SK-N-SH (cell line): ENCODE results near the gene C4BPB. TPM values are rescaled to one million over a fixed set of nuclear protein-coding genes. Genes with fewer than 3 reads are reported as not detected.

Experiments used
- CTCF ChIA-PET: fragments of 300-600, 350-600 bp; formaldehyde crosslinking; extraction: SDS; loops from one replicate; lab custom pipeline; 2021; lab: Yijun Ruan, JAX
- POLR2A ChIA-PET: fragments of 350-600 bp; sonication (Branson Sonifier 250); formaldehyde crosslinking; extraction: SDS; loops from one replicate; lab custom pipeline; 2020; ENCODE audit warnings: antibody characterized with exemption, inconsistent platforms; lab: Yijun Ruan, JAX
- DNase-seq: peaks from one replicate; pipeline ENCODE4 v3.0.0; 2012
- H2AFZ ChIP-seq: fragments of 200-600 bp; sonication (generic); 2 replicates; pipeline ENCODE4 v1.8.1; 2016; ENCODE audit warnings: antibody characterized with exemption, mild to moderate bottlenecking, low read depth
- H3F3A ChIP-seq: fragments of 200-600 bp; sonication (generic); replicated peaks from 2 replicates; pipeline ENCODE3; 2016; ENCODE audit warnings: antibody characterized with exemption, mild to moderate bottlenecking; ENCODE audit not compliant: insufficient read depth
- H3K27ac ChIP-seq, 2 experiments: fragments of 200-500 bp in 1 of 2; fragments of 200-600 bp in 1 of 2; sonication (Bioruptor generic) in 1 of 2; sonication (generic), shearing (Covaris generic) in 1 of 2; 2 replicates each; pipeline versions ENCODE4 v1.5.1 to v1.6.1; 2014 to 2016; ENCODE audit warnings: low read depth in 2 of 2, inconsistent platforms in 1 of 2, low read length in 1 of 2, mild to moderate bottlenecking in 1 of 2, mixed read lengths in 1 of 2
- H3K27me3 ChIP-seq: fragments of 200-600 bp; sonication (generic), shearing (Covaris generic); 2 replicates; pipeline ENCODE4 v1.6.1; 2016; ENCODE audit warnings: mixed run types; ENCODE audit not compliant: insufficient read depth
- H3K36me3 ChIP-seq, 2 experiments: fragments of 200-500 bp in 1 of 2; fragments of 200-600 bp in 1 of 2; sonication (Bioruptor generic) in 1 of 2; sonication (generic) in 1 of 2; replicated peaks in 1 of 2; 2 replicates each; pipeline versions ENCODE3 to v1.5.1; 2014 to 2016; ENCODE audit warnings: low read length in 1 of 2, mild to moderate bottlenecking in 1 of 2; ENCODE audit not compliant: insufficient read depth in 2 of 2, control insufficient read depth in 1 of 2
- H3K4me1 ChIP-seq, 2 experiments: fragments of 200-500 bp in 1 of 2; fragments of 200-600 bp in 1 of 2; sonication (Bioruptor generic) in 1 of 2; sonication (generic), shearing (Covaris generic) in 1 of 2; 2 replicates each; pipeline versions ENCODE4 v1.5.1 to v1.6.1; 2014 to 2016; ENCODE audit warnings: low read depth in 1 of 2, low read length in 1 of 2, mixed run types in 1 of 2; ENCODE audit not compliant: insufficient read depth in 2 of 2, control insufficient read depth in 1 of 2
- H3K4me2 ChIP-seq: fragments of 200-600 bp; sonication (generic), shearing (Covaris generic); 2 replicates; pipeline ENCODE4 v1.6.1; 2017; ENCODE audit warnings: mixed run types
- H3K4me3 ChIP-seq, 2 experiments: fragments of 200-500 bp in 1 of 2; fragments of 200-600 bp in 1 of 2; sonication (Bioruptor generic) in 1 of 2; sonication (generic), shearing (Covaris generic) in 1 of 2; 2 replicates each; pipeline versions ENCODE4 v1.5.1 to v1.8.1; 2014 to 2016; ENCODE audit warnings: low read depth in 2 of 2, inconsistent platforms in 1 of 2, low read length in 1 of 2, mild to moderate bottlenecking in 1 of 2, mixed read lengths in 1 of 2, moderate library complexity in 1 of 2
- H3K79me2 ChIP-seq: fragments of 200-600 bp; sonication (generic); 2 replicates; pipeline ENCODE4 v1.8.1; 2017; ENCODE audit warnings: mild to moderate bottlenecking; ENCODE audit not compliant: insufficient read depth
- H3K9ac ChIP-seq: fragments of 200-600 bp; sonication (generic); 2 replicates; pipeline ENCODE4 v1.6.1; 2017; ENCODE audit warnings: mixed run types
- H3K9me2 ChIP-seq: fragments of 200-600 bp; sonication (generic); 2 replicates; pipeline ENCODE4 v1.6.1; 2017; ENCODE audit warnings: mixed run types
- H3K9me3 ChIP-seq: fragments of 200-600 bp; sonication (generic); 2 replicates; pipeline ENCODE4 v1.6.1; 2017; ENCODE audit warnings: mixed run types, mild to moderate bottlenecking, moderate library complexity
- H4K20me1 ChIP-seq: fragments of 200-600 bp; sonication (generic); 2 replicates; pipeline ENCODE4 v1.6.1; 2017; ENCODE audit warnings: mild to moderate bottlenecking, mixed run types; ENCODE audit not compliant: insufficient read depth
- ELF1 ChIP-seq: IDR thresholded peaks from 2 replicates; pipeline ENCODE4 v1.4.0; 2012
- FOSL2 ChIP-seq: IDR thresholded peaks from 2 replicates; pipeline ENCODE4 v1.4.0; 2012; ENCODE audit warnings: low read depth, mild to moderate bottlenecking, moderate library complexity, borderline replicate concordance
- FOXM1 ChIP-seq: IDR thresholded peaks from 2 replicates; pipeline ENCODE4 v1.4.0; 2012; ENCODE audit warnings: low read depth, mild to moderate bottlenecking
- GATA2 ChIP-seq: sonication (generic); formaldehyde crosslinking; IDR thresholded peaks from 2 replicates; pipeline ENCODE4 v1.5.0; 2020; ENCODE audit warnings: mild to moderate bottlenecking, missing genetic modification reagents
- JUND ChIP-seq: IDR thresholded peaks from 2 replicates; pipeline ENCODE4 v1.4.0; 2012
- MXI1 ChIP-seq: IDR thresholded peaks from 2 replicates; pipeline ENCODE4 v1.6.1; 2012; ENCODE audit warnings: mild to moderate bottlenecking, low read depth, low read length, improper control_type of control experiment
- NFIC ChIP-seq: IDR thresholded peaks from 2 replicates; pipeline ENCODE4 v1.4.0; 2012; ENCODE audit warnings: borderline replicate concordance
- NRF1 ChIP-seq: IDR thresholded peaks from 2 replicates; pipeline ENCODE4 v1.6.1; 2012; ENCODE audit warnings: low read depth, mild to moderate bottlenecking, low read length
- POLR2AphosphoS5 ChIP-seq: IDR thresholded peaks from 2 replicates; pipeline ENCODE4 v1.6.1; 2012; ENCODE audit warnings: low read depth, low read length
- RCOR1 ChIP-seq: fragments of 150-350 bp; IDR thresholded peaks from 2 replicates; pipeline ENCODE4 v1.6.1; 2017; ENCODE audit warnings: antibody characterized with exemption, low read length
- RXRA ChIP-seq: IDR thresholded peaks from 2 replicates; pipeline ENCODE4 v1.4.0; 2012; ENCODE audit warnings: low read depth, mild to moderate bottlenecking, borderline replicate concordance
- SIN3A ChIP-seq: IDR thresholded peaks from 2 replicates; pipeline ENCODE4 v1.6.1; 2012; ENCODE audit warnings: low read depth, mild to moderate bottlenecking, low read length, moderate library complexity, borderline replicate concordance
- SMC3 ChIP-seq: IDR thresholded peaks from 2 replicates; pipeline ENCODE4 v1.6.1; 2012; ENCODE audit warnings: low read depth, low read length, improper control_type of control experiment
- TAF1 ChIP-seq: IDR thresholded peaks from 2 replicates; pipeline ENCODE4 v1.6.1; 2012; ENCODE audit warnings: low read depth, mild to moderate bottlenecking, low read length, moderate library complexity, borderline replicate concordance
- TEAD4 ChIP-seq: IDR thresholded peaks from 2 replicates; pipeline ENCODE4 v1.4.0; 2012; ENCODE audit warnings: mild to moderate bottlenecking, borderline replicate concordance; ENCODE audit not compliant: insufficient read depth
- YY1 ChIP-seq: IDR thresholded peaks from 2 replicates; pipeline ENCODE4 v1.4.0; 2012; ENCODE audit warnings: low read depth, mild to moderate bottlenecking
- WGBS: methylation state at CpG from one replicate; pipeline ENCODE4 v1.1.6; 2017; ENCODE audit warnings: low lambda C conversion rate; 5-methylcytosine and 5-hydroxymethylcytosine counted together
- polyA plus RNA-seq, 3 experiments: library from polyadenylated mRNA; depleted of rRNA; stranded (reverse); fragments of >200 nt; gene quantifications; 2 replicates each; pipeline ENCODE4 v1.2.3, GENCODE V29; 2012
- TF ChIP-seq, protein P1 (sequence below): fragments of 150-350 bp; IDR thresholded peaks from 2 replicates; pipeline ENCODE4 v1.6.1; 2017; ENCODE audit warnings: antibody characterized with exemption, low read length, low read depth, borderline replicate concordance
- TF ChIP-seq, protein P2 (sequence below): IDR thresholded peaks from 2 replicates; pipeline ENCODE4 v1.6.1; 2012; ENCODE audit warnings: mild to moderate bottlenecking, low read depth, low read length, moderate library complexity
- TF ChIP-seq, protein P3 (sequence below): IDR thresholded peaks from 2 replicates; pipeline ENCODE4 v1.4.0; 2012; ENCODE audit warnings: low read depth, borderline replicate concordance
- TF ChIP-seq, protein P4 (sequence below): IDR thresholded peaks from 2 replicates; pipeline ENCODE4; 2012

The C4BPB gene
- polyA plus RNA-seq, 1 of the 3 experiments (the other 2 are of a cell fraction) = not detected

DNA sequence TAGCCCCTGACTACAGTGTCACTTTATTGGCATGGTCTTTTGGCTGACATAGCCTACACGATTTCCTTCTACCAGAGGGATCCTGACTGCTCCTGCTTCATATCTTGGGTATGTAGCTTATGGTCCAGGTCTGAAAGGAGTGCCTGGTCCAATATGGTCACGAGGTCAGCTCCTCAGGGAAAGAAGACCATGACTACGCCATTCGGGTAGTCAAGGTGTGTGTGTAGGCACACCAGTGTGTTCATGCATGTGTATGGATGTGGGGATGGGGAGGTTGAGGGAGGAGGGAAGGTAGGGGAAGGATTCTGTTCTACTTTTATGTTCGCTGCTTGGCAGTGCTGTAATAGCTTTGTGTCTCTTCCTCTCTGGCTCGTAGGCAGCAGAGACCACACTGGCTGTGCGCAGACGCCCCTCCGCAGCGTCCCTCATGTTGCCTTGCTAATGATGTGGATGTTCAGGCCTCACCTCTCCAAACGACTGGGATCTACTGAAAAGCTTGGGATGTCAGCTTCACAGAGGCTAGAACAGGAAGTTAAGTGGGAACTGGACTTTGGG lies 10.0 kb upstream of the C4BPB start:
- Histone ChIP-seq H2AFZ (no peak overlapping the region), H4K20me1 (no peaks in the 10 kb centered on the region), H3K79me2 (no peaks in the 10 kb centered on the region), H3F3A (peaks cover 3% of the 10 kb centered on the region), H3K4me1 (no peaks in the 10 kb centered on the region; a peak in 1 of 4 replicates), H3K9me2 (no peaks in the 10 kb centered on the region), H3K4me3 (no peak overlapping the region), H3K9me3 (no peaks in the 10 kb centered on the region), H3K4me2 (no peak overlapping the region), H3K36me3 (no peaks in the 10 kb centered on the region), H3K27me3 (no peaks in the 10 kb centered on the region; the same call in 1 of the 2 replicates), H3K9ac (no peak overlapping the region), H3K27ac (no peak overlapping the region)
- no peak for DNase-seq
- WGBS = 71% methylated on average over 10 of the region's 11 CpGs
- ChIA-PET POLR2A (no interaction called here), CTCF (interaction anchor here (0.6 to 3.4 kb wide), 12 partner anchors 10 to 421 kb away, joined by 3 to 24 read pairs (median 4); partner anchors contain the start of genes C4BPB and PFKFB2)
- TF ChIP-seq POLR2AphosphoS5 = no peak
- no peak for TF ChIP-seq RXRA
- no peak for TF ChIP-seq NRF1
- no peak for TF ChIP-seq ELF1
- no peak for TF ChIP-seq GATA2 (CRISPR knock-in tag)
- no peak for TF ChIP-seq TAF1
- TF ChIP-seq YY1 = no peak
- TF ChIP-seq, protein P1, sequence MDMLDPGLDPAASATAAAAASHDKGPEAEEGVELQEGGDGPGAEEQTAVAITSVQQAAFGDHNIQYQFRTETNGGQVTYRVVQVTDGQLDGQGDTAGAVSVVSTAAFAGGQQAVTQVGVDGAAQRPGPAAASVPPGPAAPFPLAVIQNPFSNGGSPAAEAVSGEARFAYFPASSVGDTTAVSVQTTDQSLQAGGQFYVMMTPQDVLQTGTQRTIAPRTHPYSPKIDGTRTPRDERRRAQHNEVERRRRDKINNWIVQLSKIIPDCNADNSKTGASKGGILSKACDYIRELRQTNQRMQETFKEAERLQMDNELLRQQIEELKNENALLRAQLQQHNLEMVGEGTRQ = no peak

DNA sequence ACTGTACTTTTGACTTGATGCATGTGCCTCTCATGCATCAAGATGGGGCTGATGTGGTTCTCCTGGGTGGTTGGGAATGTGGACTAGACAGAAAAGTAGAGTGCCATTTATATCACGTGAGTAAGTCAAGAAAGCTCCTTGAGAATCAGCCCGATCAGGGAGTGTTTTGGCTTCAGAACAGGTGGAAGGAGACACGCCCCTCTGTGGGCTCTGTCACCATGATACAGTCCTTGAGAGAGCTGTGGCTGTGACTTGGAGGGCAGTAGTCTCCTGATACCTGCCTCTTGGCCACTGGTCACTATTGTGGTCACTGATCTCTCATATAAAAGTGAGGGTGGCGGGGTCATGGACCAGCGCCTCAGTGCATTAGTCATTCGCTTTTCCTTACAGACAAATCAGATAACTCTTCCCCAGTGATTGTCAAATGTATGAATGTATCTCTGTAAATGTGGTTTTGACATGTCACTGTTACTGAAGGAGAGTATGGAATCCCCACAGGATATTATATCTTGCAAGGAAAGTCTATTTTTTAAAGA lies 8.9 kb upstream of the C4BPB start:
- ChIA-PET POLR2A (interaction anchor here (0.6 kb wide), 1 partner anchor 192 kb away, joined by 3 read pairs; no protein-coding TSS in a partner anchor), CTCF (interaction anchor here (0.9 to 3.4 kb wide), 9 partner anchors 9 to 420 kb away, joined by 3 to 24 read pairs (median 6); partner anchors contain the start of gene C4BPB)
- Histone ChIP-seq H3K27ac (no peak overlapping the region), H3K4me3 (no peak overlapping the region), H3K9me3 (no peaks in the 10 kb centered on the region), H3K9ac (no peak overlapping the region), H3K36me3 (no peaks in the 10 kb centered on the region), H3K4me1 (no peaks in the 10 kb centered on the region; a peak in 1 of 4 replicates), H3K27me3 (no peaks in the 10 kb centered on the region; the same call in 1 of the 2 replicates), H3F3A (peaks cover 6% of the 10 kb centered on the region), H4K20me1 (no peaks in the 10 kb centered on the region), H3K79me2 (no peaks in the 10 kb centered on the region), H3K9me2 (no peaks in the 10 kb centered on the region), H2AFZ (no peak overlapping the region), H3K4me2 (no peak overlapping the region)
- 68% methylated on average over 6 of the region's 6 CpGs for WGBS
- no peak for DNase-seq
- no peak for TF ChIP-seq SMC3
- no peak for TF ChIP-seq RCOR1
- no peak for TF ChIP-seq JUND
- no peak for TF ChIP-seq FOSL2
- TF ChIP-seq FOXM1 = no peak
- TF ChIP-seq SIN3A = no peak
- no peak for TF ChIP-seq ELF1
- no peak for TF ChIP-seq NFIC
- no peak for TF ChIP-seq TEAD4
- TF ChIP-seq, protein P2, sequence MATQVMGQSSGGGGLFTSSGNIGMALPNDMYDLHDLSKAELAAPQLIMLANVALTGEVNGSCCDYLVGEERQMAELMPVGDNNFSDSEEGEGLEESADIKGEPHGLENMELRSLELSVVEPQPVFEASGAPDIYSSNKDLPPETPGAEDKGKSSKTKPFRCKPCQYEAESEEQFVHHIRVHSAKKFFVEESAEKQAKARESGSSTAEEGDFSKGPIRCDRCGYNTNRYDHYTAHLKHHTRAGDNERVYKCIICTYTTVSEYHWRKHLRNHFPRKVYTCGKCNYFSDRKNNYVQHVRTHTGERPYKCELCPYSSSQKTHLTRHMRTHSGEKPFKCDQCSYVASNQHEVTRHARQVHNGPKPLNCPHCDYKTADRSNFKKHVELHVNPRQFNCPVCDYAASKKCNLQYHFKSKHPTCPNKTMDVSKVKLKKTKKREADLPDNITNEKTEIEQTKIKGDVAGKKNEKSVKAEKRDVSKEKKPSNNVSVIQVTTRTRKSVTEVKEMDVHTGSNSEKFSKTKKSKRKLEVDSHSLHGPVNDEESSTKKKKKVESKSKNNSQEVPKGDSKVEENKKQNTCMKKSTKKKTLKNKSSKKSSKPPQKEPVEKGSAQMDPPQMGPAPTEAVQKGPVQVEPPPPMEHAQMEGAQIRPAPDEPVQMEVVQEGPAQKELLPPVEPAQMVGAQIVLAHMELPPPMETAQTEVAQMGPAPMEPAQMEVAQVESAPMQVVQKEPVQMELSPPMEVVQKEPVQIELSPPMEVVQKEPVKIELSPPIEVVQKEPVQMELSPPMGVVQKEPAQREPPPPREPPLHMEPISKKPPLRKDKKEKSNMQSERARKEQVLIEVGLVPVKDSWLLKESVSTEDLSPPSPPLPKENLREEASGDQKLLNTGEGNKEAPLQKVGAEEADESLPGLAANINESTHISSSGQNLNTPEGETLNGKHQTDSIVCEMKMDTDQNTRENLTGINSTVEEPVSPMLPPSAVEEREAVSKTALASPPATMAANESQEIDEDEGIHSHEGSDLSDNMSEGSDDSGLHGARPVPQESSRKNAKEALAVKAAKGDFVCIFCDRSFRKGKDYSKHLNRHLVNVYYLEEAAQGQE = no peak
- TF ChIP-seq, protein P3, sequence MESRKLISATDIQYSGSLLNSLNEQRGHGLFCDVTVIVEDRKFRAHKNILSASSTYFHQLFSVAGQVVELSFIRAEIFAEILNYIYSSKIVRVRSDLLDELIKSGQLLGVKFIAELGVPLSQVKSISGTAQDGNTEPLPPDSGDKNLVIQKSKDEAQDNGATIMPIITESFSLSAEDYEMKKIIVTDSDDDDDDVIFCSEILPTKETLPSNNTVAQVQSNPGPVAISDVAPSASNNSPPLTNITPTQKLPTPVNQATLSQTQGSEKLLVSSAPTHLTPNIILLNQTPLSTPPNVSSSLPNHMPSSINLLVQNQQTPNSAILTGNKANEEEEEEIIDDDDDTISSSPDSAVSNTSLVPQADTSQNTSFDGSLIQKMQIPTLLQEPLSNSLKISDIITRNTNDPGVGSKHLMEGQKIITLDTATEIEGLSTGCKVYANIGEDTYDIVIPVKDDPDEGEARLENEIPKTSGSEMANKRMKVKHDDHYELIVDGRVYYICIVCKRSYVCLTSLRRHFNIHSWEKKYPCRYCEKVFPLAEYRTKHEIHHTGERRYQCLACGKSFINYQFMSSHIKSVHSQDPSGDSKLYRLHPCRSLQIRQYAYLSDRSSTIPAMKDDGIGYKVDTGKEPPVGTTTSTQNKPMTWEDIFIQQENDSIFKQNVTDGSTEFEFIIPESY = no peak
- TF ChIP-seq MXI1 = no peak
- TF ChIP-seq RXRA = no peak
- TF ChIP-seq, protein P4, sequence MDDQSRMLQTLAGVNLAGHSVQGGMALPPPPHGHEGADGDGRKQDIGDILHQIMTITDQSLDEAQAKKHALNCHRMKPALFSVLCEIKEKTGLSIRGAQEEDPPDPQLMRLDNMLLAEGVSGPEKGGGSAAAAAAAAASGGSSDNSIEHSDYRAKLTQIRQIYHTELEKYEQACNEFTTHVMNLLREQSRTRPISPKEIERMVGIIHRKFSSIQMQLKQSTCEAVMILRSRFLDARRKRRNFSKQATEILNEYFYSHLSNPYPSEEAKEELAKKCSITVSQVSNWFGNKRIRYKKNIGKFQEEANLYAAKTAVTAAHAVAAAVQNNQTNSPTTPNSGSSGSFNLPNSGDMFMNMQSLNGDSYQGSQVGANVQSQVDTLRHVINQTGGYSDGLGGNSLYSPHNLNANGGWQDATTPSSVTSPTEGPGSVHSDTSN = no peak
